Activated CD8-positive, alpha-beta memory T cell treated with anti-CD3 and anti-CD28 coated beads for 24 hours (primary cell): Measurements from ENCODE around the gene ZAP70.

Experiments
- DNase-seq: peaks from one replicate; pipeline ENCODE4 v3.0.0-alpha.2; 2020

ZAP70 gene

DNA sequence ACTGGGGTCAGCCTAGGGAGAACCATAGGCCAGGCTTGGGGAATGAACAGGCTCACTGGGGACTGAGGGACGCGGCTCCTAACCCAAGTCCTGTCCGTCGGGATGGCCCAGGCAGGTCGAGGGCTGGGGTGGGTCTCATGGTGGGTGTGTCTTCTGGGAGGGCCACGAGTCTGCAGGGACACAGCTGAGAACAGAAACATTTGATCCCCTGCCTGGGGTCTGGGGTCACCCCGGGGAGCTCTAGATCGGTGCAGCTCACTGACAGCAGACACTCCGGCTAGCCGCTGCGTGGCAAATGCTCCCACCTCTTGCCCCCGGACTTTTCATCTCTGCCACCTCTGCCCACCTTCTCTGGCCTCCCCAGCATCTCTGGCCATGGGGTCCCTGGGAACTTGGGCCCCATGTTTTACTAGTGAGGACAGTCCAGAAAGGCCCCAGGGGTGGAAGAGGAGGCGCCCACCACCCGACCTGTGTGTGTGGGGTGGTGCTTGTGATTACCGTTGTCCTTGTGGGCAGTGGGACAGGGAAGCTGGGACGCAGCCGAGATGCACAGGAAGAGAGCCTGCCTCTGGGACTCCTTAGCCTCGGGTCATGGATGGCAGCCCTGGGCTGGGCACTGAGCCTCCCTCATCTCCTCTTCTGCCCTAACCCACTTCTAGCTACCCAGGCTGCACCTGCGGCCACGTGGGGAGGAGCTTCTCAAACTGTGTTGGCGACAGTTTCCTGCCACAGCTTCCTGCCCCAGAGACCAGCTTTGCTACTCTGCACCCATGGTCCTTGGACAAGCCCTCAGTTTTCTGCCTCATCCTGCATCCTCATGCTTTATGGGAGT lies 4.9 kb downstream of the ZAP70 start:
- DNase-seq: peak; percentile 87

DNA sequence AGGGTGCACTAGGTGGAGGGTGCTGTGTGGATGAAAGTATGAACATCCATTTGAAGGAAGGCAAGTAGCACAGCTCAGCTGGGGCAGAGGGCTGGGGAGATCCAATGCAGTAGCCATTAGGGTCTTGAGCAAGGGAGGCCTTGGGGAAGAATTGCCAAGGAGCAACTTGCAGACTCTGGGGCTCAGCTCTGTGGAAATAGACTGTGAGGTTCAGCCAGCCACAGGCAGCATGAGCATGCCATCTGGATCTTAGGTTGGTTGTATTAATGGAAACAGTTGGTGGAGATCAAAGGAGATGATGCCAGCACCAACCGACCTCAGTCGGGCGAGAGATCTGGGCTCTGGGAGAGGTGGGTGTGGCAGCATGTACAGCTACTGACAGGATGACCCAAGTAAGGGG lies 5.6 kb downstream of the ZAP70 start:
- no peak for DNase-seq

- DNase-seq: no peak
These were observed 6.2 kb downstream of the ZAP70 start for GRCh38 chr2:97719362-97720155.

- DNase-seq: no peak
These were observed 7.4 kb downstream of the ZAP70 start for GRCh38 chr2:97720746-97721145.

- no peak for DNase-seq
These were observed 8.9 kb downstream of the ZAP70 start for GRCh38 chr2:97722227-97722626.

GRCh38 chr2:97723156-97724072 lies 10.0 kb downstream of the ZAP70 start:
- no peak for DNase-seq

GRCh38 chr2:97724073-97724410 lies 10.7 kb downstream of the ZAP70 start:
- no peak for DNase-seq

GRCh38 chr2:97724501-97724900 lies 11.1 kb downstream of the ZAP70 start:
- no peak for DNase-seq

- no peak for DNase-seq
These were observed 11.7 kb downstream of the ZAP70 start for GRCh38 chr2:97724946-97725688.

DNA sequence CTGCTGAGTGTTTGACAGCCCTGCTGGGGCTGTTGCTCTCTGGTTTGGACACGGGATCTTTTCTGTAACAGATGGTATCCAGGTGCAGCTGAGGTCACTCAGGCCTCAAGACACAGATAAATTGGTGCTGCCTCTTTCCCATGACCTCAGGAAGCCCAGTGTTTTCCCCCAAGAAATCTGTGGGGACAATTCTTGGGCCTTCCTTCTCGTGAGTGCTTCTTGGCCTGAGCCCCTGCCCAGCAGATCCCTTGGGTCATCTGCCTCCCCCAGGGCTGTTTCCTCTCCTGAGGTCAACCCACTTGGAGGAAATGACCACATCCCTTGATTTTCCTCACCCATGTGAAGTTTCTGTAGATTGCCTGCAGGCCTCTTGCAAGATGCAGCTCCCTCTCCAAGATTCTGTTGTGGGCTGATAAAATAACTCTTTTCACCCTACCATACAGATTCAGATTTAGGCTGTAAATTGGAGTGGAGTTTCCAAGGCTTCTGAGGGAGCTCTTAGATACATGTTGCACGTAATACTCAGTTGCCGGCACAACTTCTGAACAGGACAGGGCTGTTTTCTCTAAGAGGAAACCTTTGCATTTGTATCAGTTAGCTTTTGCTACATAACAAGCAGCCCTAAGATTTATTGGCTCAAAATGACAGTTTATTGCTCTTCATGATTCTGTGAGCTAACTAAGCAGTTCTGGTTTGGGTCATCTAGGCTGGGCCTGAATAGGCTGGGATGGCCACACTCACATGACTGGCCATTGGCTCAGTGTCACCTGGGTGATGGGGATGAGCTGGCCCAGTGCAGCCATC lies 13.1 kb downstream of the ZAP70 start:
- DNase-seq: no peak

DNA sequence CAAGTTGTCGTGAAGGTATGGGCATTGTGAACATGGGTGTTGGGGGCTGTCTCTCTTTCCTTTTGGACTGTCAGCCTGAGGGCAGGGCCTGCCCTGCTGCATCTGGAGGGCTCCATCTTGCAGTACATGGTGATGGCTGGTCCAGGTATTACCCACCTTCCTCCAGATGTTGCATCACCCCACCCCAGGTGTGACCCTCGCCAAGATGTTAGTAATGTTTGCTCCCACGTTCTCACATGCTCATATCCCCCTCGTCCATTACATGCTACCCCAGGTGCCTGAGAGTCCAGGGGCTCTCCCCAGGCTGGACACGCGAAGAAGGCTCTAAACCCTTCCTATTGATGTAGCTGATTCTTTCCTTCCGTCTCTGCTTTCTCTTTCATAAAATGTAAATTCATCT lies 13.9 kb downstream of the ZAP70 start:
- DNase-seq: no peak

DNA sequence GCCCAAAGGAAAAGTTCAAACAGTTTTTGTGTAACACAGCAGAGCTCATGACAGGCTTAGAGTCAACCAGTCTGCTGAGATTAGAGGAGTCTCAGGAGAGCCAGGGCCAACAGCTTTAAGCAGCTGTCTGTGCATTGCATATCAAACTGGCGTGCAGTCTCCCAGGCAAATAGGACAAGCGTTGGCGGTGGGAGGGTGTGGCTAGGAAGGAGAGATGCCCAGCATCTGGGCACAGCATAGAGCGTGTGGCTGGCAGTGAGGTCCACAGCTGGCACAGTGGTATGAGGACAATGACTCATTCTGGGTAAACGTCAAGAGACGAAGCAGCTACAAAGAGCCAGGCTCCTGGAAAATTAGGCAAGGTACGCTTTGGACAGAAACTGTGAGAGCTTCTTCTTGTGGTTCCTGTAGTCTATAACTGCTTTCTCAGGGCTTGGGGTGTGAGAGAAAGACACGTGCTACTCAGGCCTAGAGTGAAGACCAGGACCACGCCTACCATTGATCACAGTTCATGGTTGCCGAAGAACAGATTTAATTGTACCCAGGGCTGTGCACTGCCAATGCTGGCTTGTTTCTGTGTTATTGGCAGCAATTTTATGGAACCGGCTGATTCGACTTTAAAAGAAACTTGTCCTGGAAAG lies 14.8 kb downstream of the ZAP70 start:
- DNase-seq: peak; percentile 74

GRCh38 chr2:97730245-97730644 lies 16.9 kb downstream of the ZAP70 start:
- DNase-seq: no peak

GRCh38 chr2:97731274-97732020 lies 18.1 kb downstream of the ZAP70 start:
- peak; percentile 56 for DNase-seq

DNA sequence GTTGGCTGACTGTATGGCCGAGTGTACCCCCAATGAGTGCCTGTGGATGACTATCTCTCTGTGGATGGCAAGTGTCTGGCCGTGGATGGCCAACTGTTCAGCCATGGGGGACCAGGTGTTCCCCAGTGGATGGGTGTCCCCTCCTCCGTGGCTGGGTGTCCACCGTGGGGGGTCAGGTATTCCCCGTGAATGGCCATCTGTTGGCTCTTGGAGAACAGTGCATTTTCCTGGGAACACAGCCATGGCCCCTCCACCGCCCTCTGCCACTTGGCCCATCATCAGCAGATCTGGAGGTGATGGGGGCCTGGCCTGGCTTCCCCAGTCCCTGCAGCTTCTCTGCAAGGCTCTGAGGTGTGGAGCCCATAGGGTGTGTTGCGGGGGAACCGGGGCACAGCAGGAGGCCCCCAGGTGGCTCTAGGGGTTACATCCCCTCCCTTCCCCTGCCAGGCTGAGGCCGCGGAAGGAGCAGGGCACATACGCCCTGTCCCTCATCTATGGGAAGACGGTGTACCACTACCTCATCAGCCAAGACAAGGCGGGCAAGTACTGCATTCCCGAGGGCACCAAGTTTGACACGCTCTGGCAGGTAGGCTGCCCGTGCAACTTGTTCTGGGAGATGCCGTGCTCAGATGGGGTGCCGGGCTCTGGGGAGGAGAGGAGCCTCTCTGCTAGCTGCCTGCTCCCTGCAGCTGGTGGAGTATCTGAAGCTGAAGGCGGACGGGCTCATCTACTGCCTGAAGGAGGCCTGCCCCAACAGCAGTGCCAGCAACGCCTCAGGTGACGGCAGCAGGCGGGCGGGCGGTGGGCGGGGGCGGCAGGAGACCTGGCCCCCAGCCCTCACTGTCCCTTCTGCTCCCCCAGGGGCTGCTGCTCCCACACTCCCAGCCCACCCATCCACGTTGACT lies 19.3 kb downstream of the ZAP70 start:
- no peak for DNase-seq

GRCh38 chr2:97733341-97734035 lies 20.1 kb downstream of the ZAP70 start:
- no peak for DNase-seq

DNA sequence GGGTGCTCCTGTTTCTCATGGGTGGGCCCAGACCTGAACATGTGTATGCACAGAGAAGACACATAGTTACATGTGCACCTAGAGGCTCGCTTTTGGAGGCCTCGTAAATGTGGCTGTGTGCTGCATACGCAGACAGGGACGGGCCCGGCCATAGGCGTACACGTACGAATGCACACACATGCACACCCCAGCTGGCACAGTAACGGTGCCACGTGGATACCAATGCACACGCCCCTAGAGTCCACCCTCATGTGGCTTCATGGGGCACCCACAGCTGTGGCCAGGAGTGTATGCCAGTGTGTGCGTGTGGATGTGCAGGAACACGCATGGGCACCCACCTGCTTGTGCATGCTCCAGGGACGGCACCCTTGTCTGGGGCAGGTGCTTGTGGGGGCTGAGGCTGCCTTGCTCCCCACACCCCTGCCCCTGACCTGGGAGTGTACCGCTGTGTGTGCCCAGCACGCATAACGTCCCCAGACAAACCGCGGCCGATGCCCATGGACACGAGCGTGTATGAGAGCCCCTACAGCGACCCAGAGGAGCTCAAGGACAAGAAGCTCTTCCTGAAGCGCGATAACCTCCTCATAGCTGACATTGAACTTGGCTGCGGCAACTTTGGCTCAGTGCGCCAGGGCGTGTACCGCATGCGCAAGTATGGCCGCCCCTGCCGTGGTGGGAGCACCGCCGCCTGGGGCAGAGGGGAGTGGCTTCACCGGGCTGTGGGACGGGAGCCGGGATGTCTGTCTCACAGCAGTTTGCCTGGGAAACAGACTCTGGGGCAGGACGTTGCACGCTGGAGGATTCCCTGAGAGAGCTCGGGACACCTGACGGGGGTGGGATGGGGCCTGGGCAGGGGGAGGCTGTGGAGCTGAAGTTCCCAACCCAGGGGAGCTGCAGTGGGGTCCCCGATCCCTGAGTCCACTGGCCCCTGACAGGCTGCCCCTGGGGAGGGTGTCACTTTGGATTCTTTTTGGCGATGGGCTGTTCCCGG lies 21.0 kb downstream of the ZAP70 start:
- DNase-seq: no peak
